GM21529 (cell line): ENCODE measurements around the gene ZDHHC8.
"Not testable (repeated sequence)": the region's sequence is repeated elsewhere in the genome, so short reads cannot be mapped to it uniquely, and the experiment has no call there.

Source experiments
- ATAC-seq: cut with Tn5 transposase; IDR thresholded peaks from one replicate; pipeline ENCODE4 v1.9.1; 2021; ENCODE audit not compliant: unreplicated experiment

ZDHHC8 gene

DNA sequence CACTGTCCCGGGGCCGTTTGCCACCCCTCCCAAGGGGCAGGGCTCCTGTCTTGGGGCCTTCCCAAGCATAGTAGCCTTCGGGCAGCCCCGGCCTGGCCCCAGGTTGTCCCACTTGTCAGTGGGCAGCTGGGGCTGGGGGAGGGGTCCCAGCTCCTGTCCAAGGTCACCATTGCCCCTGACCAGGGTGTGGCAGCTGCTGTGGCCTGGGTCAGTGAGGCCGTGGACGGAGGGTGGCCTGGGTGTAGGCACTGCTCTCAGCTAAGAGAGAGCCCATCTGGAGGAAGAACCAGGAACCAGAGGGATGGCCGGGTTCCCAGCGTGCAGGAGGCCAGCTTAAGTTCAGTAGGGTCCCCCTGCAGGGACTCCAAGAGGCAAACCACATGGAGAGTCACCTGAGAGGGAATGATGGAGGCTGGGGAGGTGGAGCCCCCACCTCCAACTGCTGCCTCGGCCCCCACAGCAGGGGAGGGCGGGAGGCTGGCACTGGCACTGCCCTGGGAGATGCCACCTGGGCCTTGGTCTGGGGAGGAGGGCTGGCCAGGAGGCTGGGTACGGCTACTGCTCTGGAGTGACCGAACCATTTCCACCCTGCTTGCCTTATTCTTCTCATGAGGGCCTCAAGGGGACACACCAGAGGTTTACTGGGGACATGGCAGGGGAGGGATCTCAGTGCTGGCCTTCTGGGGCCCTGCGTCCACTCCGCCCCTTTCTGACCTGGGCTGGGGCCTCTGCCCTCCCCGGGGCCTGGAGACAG lies 26.0 kb downstream of the ZDHHC8 start:
- ATAC-seq, result no peak

DNA sequence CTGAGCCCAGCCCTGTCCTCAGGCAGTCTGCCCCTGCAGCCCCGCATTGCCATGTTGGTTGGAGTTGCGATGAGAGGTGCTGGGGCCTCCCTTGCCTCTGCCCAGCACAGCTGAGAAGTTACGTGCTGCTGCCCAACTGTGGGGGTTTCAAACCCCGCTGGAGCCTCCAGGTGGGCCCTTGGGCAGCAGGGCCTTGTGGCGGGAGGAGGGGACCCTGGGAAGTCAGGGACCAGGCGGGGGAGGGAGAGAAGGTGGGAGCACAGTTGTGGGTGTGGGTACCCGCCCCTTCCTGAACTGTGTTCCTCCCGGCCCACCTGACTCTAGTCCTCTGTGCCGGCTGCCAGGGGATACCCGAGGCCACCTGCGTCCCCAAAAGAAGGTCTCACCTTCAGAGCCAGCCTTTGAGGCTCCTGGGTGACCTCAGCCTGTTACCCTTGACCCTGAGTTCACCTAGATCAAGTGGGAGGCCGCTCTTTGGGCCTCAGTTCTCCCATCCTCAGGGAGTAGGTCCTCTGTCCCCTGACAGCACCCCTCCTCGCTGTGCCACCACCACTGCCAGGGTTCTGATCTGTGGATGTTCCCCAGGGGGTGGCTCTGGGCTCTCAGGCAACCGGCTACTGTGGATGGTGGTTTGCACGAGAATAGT lies 26.9 kb downstream of the ZDHHC8 start:
- no peak for ATAC-seq

DNA sequence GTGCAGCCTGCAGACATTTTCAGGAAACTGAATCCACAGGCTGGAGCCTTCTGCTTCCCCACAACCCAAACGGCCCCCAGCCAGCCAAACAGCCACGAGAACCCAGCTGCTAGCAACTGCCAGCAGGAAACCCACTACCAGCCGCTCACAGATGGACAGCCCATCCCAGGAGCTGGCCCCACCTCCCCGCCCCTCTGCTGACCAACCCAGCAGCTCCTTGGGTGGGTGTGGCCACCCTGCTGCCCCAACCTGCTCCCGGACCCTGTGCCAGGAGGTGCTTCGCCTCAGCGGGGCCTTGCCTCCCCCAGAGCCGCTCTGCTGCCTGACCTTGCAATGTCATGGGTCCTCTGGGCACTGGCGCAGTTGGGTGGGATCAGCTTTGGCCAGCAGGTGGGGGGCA lies 27.5 kb downstream of the ZDHHC8 start:
- ATAC-seq, result no peak

- not testable (repeated sequence) for ATAC-seq
These were observed 27.9 kb downstream of the ZDHHC8 start for GRCh38 chr22:20159531-20159930.

GRCh38 chr22:20160041-20160440 lies 28.4 kb downstream of the ZDHHC8 start:
- no peak for ATAC-seq

DNA sequence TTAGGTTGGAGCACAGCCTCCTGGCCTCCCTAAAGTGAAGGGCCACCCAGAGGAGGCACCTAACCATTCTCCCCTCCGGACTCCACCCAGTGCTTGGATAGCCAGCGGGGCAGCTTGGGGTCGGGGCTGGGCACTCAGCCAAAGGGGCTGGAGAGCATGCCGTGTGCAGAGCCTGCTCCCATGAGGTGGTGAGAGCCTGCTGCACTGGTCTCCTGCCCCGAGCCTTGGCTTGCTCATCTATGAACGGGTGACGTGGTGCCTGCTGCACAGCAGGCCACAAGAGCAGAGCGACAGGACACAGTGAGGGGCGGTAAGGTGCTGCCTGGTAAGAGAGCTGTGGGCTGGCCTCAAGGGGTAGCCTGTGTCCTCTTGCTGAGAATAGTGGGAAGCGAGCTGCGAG lies 33.3 kb downstream of the ZDHHC8 start:
- ATAC-seq, result no peak

- ATAC-seq, result no peak
These were observed 33.8 kb downstream of the ZDHHC8 start for GRCh38 chr22:20165421-20165820.

- ATAC-seq, result no peak
These were observed 34.3 kb downstream of the ZDHHC8 start for GRCh38 chr22:20165913-20166312.

GRCh38 chr22:20166703-20167102 lies 35.1 kb downstream of the ZDHHC8 start:
- no peak for ATAC-seq

- no peak for ATAC-seq
These were observed 36.2 kb downstream of the ZDHHC8 start for GRCh38 chr22:20167643-20168322.

DNA sequence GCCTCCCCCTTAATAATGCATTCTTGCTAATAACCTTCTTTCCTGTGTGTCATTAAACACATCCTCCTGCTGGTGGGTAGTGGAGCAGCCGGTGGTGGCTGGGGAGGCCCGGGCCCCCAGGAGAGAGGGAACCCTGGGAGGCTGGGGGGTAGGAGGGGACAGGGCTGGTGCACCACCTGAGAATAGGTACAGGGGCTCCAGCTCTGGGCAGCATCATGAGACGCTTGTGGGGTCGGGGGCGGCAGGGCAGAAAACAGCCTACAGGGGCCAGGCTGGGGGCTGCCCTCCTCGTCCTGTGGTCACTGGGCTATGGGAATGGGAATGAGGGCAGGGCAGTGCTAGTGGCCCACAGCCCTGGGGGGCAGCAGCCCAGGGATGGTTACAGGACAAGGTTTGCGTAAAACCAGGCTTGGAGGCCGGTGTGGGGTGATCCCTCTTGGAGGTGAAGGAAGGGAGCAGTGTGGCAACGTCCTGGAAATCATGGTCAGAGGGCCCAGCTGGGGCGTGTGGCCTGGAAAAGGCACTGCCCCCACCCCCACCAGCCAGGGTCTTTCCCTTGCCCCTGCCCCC lies 37.7 kb downstream of the ZDHHC8 start:
- no peak for ATAC-seq

DNA sequence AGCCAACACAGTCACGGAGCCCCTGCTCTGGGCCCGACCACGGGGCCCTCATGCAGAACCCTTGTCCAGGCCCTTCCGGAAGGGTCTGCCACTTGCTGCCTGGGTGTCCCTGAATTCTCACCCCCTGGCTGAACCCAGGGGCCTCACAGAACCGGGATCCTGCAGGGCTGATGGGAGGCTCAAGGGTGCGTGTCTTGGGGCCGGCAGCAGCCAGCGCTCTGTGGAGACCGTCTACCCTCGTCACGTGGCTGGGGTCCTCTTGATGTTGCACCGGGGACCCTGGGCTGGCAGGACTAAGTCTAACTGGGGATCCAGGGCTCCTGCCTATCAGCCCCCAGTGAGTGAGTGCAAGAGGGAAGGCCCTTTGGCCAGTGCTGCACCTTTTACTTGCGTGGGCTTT lies 38.6 kb downstream of the ZDHHC8 start:
- no peak for ATAC-seq

GRCh38 chr22:20171288-20172140 lies 39.9 kb downstream of the ZDHHC8 start:
- no peak for ATAC-seq

DNA sequence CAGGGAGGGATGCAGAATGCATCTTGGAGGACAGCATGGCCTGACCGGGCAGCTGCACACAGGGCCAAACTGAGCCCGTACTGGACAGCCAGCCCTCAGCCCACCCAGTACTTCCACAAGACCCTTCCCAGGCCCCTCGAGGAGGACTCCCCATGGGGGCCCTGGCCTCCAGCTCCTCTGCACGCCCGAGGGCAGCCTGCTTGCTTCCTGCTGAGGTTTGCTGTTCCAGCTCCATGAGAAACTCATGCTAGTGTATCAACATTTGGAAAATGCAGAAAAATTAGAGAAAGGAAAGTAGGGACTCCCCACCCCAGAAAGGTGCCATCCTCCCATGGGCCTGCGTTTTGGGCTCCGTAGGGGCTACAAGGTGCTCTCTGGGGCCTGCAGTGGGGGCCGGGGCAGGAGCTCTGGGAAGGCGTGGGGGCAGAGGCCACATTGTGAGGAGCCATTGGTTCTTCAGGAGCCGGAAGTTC lies 40.6 kb downstream of the ZDHHC8 start:
- ATAC-seq, result no peak

- no peak for ATAC-seq
These were observed 41.6 kb downstream of the ZDHHC8 start for GRCh38 chr22:20173246-20173645.

- ATAC-seq, result no peak
These were observed 42.2 kb downstream of the ZDHHC8 start for GRCh38 chr22:20173772-20174171.

GRCh38 chr22:20174785-20175596 lies 43.4 kb downstream of the ZDHHC8 start:
- no peak for ATAC-seq

DNA sequence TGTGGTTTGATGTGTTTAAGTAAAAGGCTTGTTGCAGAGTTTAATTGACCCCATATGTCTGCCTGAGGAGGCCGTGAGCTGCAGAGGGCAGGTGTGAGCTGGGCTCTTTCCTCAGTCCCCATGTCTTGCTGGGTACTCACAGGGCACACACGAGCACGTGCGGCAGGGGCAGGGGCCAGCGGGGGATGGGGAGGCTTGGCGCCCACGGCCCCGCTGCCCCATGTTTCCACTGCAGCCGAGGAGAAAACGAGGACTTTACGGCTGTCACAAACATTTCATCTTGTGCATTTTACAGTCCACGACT lies 43.9 kb downstream of the ZDHHC8 start:
- no peak for ATAC-seq

DNA sequence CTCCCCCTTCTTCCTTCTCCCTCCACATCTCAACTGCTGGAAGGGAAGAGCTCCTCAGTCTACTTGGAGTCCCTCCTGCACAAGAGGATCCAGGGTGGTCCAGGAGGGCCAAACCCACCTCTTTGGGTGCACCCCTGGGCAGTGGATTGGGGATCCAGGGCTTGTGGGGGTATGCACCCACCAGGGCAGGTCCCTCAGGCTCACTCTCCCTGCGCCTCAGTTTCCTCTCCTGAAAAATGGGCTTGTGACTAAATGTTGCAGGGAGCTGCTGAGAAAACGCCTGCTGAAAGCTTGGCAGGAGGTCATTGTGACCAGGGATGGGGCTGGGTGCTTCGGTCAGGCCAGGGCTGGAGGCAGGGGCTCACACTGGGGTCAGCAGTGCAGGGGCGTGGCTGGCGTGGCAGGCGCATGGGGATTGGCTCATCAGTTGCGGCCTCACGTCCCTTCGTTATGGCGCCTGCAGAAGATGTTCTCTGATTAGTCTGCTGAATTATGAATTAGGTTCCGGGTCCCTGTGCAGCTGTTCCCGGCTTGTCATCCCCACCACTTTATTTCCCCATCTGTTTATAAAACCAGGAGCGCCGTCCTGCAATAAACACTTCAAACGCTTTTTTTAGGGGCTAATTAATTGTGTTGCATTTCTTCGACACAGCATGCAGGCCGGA lies 44.9 kb downstream of the ZDHHC8 start:
- ATAC-seq, result no peak
